SU-DHL-6 (cell line): Measurements from ENCODE around the gene KIF9.
"Not testable (repeated sequence)": the region's sequence is repeated elsewhere in the genome, so short reads cannot be mapped to it uniquely, and the experiment has no call there.

Source experiments
- H2AFZ ChIP-seq: fragments of 200-600 bp; sonication (generic); 2 replicates; pipeline ENCODE4 v1.6.1; 2014; ENCODE audit warnings: low read depth, mild to moderate bottlenecking, moderate library complexity, mixed read lengths, antibody characterized with exemption, low read length; ENCODE audit not compliant: severe bottlenecking
- H3F3A ChIP-seq: fragments of 200-600 bp; shearing (Covaris generic); 2 replicates; pipeline ENCODE4 v1.6.0; 2016; ENCODE audit warnings: antibody characterized with exemption, mild to moderate bottlenecking; ENCODE audit not compliant: insufficient read depth
- H3K27ac ChIP-seq: fragments of 200-600 bp; sonication (generic); 2 replicates; pipeline ENCODE4 v1.5.1; 2016; ENCODE audit warnings: low read depth, mild to moderate bottlenecking, low read length, moderate library complexity, mixed read lengths
- H3K27me3 ChIP-seq: fragments of 200-600 bp; sonication (generic), shearing (Covaris generic); 2 replicates; pipeline ENCODE4 v1.6.0; 2014; ENCODE audit warnings: mild to moderate bottlenecking, low read length
- H3K36me3 ChIP-seq: fragments of 200-600 bp; sonication (generic); 2 replicates; pipeline ENCODE4 v1.6.1; 2014; ENCODE audit warnings: mild to moderate bottlenecking, low read length, mixed read lengths
- H3K4me2 ChIP-seq: fragments of 300-600, 200-600 bp; shearing (Covaris generic), sonication (generic); 2 replicates; pipeline ENCODE4 v1.6.0; 2014; ENCODE audit warnings: low read length, low read depth, mild to moderate bottlenecking; ENCODE audit not compliant: poor library complexity, severe bottlenecking
- H3K4me3 ChIP-seq: fragments of 200-600 bp; sonication (generic); 2 replicates; pipeline ENCODE4 v1.5.1; 2014; ENCODE audit warnings: antibody characterized with exemption, low read length, mild to moderate bottlenecking, mixed read lengths; ENCODE audit not compliant: insufficient read depth, poor library complexity, severe bottlenecking
- H3K79me2 ChIP-seq: fragments of 200-600 bp; sonication (generic); 2 replicates; pipeline ENCODE4 v1.6.1; 2014; ENCODE audit warnings: mild to moderate bottlenecking, low read length, moderate library complexity; ENCODE audit not compliant: insufficient read depth
- H3K9ac ChIP-seq: fragments of 200-600 bp; sonication (generic); 2 replicates; pipeline ENCODE4 v1.7.0; 2014; ENCODE audit warnings: mild to moderate bottlenecking, low read length
- H3K9me2 ChIP-seq: fragments of 200-600 bp; sonication (generic); replicated peaks from 2 replicates; pipeline ENCODE4 v1.6.1; 2014; ENCODE audit warnings: low read length; ENCODE audit not compliant: insufficient read depth
- H3K9me3 ChIP-seq: fragments of 200-600 bp; sonication (generic); 2 replicates; pipeline ENCODE4 v1.6.1; 2014; ENCODE audit warnings: low read length, mixed read lengths; ENCODE audit not compliant: insufficient read depth
- H4K20me1 ChIP-seq: fragments of 200-600 bp; sonication (generic); 2 replicates; pipeline ENCODE4 v1.6.1; 2014; ENCODE audit warnings: low read depth, mild to moderate bottlenecking, antibody characterized with exemption, low read length, moderate library complexity, mixed read lengths
- CTCF ChIP-seq: fragments of 200-600 bp; sonication (generic); IDR thresholded peaks from one replicate; pipeline ENCODE4 v1.5.1; 2017; ENCODE audit warnings: antibody characterized with exemption, mild to moderate bottlenecking, low read length, moderate library complexity; ENCODE audit not compliant: insufficient read depth, poor library complexity, severe bottlenecking
- EZH2phosphoT487 ChIP-seq: fragments of 200-600 bp; sonication (generic), shearing (Covaris generic); conservative IDR thresholded peaks from 2 replicates; pipeline ENCODE4 v1.6.1; 2018; ENCODE audit warnings: mild to moderate bottlenecking, antibody characterized with exemption, low read length, moderate library complexity, mixed read lengths

Gene KIF9

GRCh38 chr3:47319956-47320355 is 37.4 kb upstream of the KIF9 start:
- Histone ChIP-seq H3K4me3 (no peak overlapping the region), H3K4me2 (no peak overlapping the region), H3K9ac (no peak overlapping the region), H3K79me2 (0 out of 2 replicates have a peak, but pooled peaks cover 5% of the 10 kb centered on the region), H4K20me1 (no peaks in the 10 kb centered on the region), H3K36me3 (no peaks in the 10 kb centered on the region), H3K27ac (no peak overlapping the region), H3K9me3 (no peaks in the 10 kb centered on the region), H3K9me2 (no peaks in the 10 kb centered on the region), H2AFZ (no peak overlapping the region), H3F3A (no peaks in the 10 kb centered on the region), H3K27me3 (no peaks in the 10 kb centered on the region)
- TF ChIP-seq CTCF (no peak), EZH2phosphoT487 (no peak)

DNA sequence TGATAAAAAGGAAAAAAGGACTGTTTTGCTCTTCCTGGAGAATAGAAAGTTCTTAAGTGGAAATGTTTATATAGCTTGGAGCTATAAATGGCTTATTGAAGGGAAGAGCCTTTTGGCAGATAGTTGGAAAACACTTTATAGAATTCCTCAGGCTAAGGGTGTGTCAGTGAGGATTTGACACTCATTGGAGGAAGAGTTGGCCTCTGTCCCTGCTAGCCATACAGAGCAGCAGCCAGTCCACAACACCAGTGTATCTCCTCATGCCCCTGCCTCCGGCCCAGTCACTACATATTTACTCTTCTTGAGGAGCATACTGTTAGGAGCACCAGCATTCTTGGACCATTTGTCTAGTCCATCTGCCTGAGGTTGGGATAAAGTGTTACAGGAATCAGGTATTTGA is 36.3 kb upstream of the KIF9 start:
- Histone ChIP-seq H3K9me2 (no peaks in the 10 kb centered on the region), H4K20me1 (no peaks in the 10 kb centered on the region), H3K9ac (no peak overlapping the region), H3K4me2 (no peak overlapping the region), H3K27ac (no peak overlapping the region), H3K4me3 (no peak overlapping the region), H3K36me3 (no peaks in the 10 kb centered on the region), H3F3A (no peaks in the 10 kb centered on the region), H2AFZ (no peak overlapping the region), H3K79me2 (peaks cover 8% of the 10 kb centered on the region; the same call in 1 of the 2 replicates), H3K9me3 (no peaks in the 10 kb centered on the region), H3K27me3 (no peaks in the 10 kb centered on the region)
- TF ChIP-seq CTCF (no peak), EZH2phosphoT487 (no peak)

DNA sequence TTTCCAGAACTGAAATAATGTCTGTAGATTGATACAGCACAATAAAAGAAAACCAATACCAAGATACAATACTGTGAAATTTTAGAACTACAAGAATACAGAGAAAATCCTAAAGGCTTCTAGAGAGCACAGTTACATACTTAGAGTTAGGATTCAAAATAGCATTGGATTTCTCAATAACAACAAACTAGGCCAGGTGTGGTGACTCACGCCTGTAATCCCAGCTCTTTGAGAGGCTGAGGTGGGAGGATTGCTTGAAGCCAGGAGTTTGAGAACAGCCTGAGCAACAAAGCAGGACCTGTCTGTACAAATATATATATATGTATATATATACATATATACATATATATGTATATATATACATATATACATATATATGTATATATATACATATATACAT is 33.6 kb upstream of the KIF9 start:
- not testable (repeated sequence) for H3K4me2 ChIP-seq, H4K20me1 ChIP-seq, H3K36me3 ChIP-seq

GRCh38 chr3:47315069-47315647 is 32.6 kb upstream of the KIF9 start:
- Histone ChIP-seq H3K9me2 (no peaks in the 10 kb centered on the region), H3K9me3 (no peaks in the 10 kb centered on the region), H4K20me1 (no peaks in the 10 kb centered on the region), H3K4me2 (no peak overlapping the region), H3K79me2 (peaks cover 21% of the 10 kb centered on the region), H3K36me3 (no peaks in the 10 kb centered on the region), H3F3A (no peaks in the 10 kb centered on the region), H3K9ac (no peak overlapping the region), H3K27me3 (no peaks in the 10 kb centered on the region), H3K27ac (no peak overlapping the region), H2AFZ (no peak overlapping the region), H3K4me3 (no peak overlapping the region)
- TF ChIP-seq EZH2phosphoT487 (no peak), CTCF (no peak)

More for the DNA sequence above, 33.6 kb upstream of the KIF9 start:
- H3K4me3 ChIP-seq, H3K27ac ChIP-seq, H3K9me3 ChIP-seq, H3K9ac ChIP-seq, H3F3A ChIP-seq, H3K27me3 ChIP-seq, H3K9me2 ChIP-seq, H2AFZ ChIP-seq: not testable (repeated sequence)
- peaks cover 16% of the 10 kb centered on the region; the same call in 1 of the 2 replicates for H3K79me2 ChIP-seq
